ENCODE measurements around the gene QSOX2.

DNA sequence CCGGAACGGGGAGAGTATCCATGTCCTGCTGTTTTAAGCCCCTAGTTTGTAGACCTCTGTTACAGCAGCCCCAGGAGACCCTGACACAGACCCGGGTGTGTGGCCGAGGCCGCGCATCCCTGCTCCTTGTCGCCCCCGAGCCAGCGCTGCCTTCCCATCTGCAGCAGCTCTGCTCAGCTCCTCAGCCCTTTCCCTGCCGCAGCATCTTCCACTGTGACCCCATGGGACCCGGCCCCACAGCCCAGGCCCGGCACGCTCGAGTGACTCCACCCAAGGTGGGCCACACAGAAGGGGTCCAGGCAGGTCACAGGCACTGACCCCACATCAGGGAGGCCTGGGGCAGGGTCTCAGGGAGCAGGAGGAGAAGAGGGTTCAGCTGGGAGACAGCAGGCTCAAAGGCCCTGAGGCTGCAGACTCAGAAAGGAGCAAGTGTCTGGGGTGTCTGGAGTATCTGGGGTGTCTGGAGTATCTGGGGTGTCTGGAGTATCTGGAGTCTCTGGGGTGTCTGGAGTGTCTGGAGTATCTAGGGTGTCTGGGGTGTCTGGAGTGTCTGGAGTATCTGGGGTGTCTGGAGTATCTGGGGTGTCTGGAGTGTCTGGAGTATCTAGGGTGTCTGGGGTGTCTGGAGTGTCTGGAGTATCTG, 71.8 kb downstream of the QSOX2 start:
- TF ChIP-seq, protein P1, sequence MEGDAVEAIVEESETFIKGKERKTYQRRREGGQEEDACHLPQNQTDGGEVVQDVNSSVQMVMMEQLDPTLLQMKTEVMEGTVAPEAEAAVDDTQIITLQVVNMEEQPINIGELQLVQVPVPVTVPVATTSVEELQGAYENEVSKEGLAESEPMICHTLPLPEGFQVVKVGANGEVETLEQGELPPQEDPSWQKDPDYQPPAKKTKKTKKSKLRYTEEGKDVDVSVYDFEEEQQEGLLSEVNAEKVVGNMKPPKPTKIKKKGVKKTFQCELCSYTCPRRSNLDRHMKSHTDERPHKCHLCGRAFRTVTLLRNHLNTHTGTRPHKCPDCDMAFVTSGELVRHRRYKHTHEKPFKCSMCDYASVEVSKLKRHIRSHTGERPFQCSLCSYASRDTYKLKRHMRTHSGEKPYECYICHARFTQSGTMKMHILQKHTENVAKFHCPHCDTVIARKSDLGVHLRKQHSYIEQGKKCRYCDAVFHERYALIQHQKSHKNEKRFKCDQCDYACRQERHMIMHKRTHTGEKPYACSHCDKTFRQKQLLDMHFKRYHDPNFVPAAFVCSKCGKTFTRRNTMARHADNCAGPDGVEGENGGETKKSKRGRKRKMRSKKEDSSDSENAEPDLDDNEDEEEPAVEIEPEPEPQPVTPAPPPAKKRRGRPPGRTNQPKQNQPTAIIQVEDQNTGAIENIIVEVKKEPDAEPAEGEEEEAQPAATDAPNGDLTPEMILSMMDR (conservative IDR thresholded peaks at IDR 0.05): no peak
- TF ChIP-seq EZH2 (IDR thresholded peaks at IDR 0.05; ENCODE audit: low read depth): no peak
